OCI-LY1 (cell line): Measurements from ENCODE around the gene MAP2K6.

Source experiments
- CTCF ChIP-seq: fragments of 200-600 bp; sonication (generic), shearing (Covaris generic); IDR thresholded peaks from 2 replicates; pipeline ENCODE4 v1.5.1; 2017; ENCODE audit warnings: mild to moderate bottlenecking, antibody characterized with exemption, low read length, moderate library complexity, mixed read lengths
- EZH2 ChIP-seq: fragments of 200-600 bp; sonication (generic), shearing (Covaris generic); IDR thresholded peaks from 2 replicates; pipeline ENCODE4 v1.8.0; 2017; ENCODE audit warnings: borderline replicate concordance, mixed run types, mild to moderate bottlenecking, antibody characterized with exemption, low read length, moderate library complexity, mixed read lengths

DNA sequence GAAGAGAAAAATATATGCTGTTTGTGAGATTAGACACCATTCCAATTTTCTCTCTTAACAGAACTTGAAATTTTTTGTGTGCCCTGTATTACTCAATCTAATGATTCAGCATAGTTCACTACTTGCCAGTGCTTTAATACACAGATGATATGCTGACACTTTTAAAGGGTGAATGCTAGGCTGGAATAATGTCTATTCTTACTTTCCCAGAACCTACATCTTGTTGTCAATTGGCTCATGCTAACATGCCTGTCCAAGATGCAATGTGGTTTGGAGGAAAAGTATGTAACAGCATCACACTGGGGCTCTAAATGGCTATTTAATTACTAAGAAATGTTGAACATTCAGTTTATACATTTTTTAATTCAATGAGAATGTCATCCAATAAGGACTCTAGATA, 7.6 kb upstream of the MAP2K6 start:
- no peak for TF ChIP-seq EZH2
- no peak for TF ChIP-seq CTCF
